GM23248 (cell line): ENCODE data around the gene DYRK1A. TPM values are rescaled to one million over a fixed set of nuclear protein-coding genes. Genes with fewer than 3 reads are reported as not detected.

Source experiments
- DNase-seq: peaks from one replicate; pipeline ENCODE4 v3.0.0-alpha.2; 2015
- H2AFZ ChIP-seq: fragments of 200-600 bp; sonication (generic); 2 replicates; pipeline ENCODE4 v1.6.1; 2016; ENCODE audit warnings: antibody characterized with exemption
- H3F3A ChIP-seq: fragments of 200-600 bp; sonication (generic); 2 replicates; pipeline ENCODE4 v1.6.1; 2016; ENCODE audit warnings: mild to moderate bottlenecking, antibody characterized with exemption, mixed run types; ENCODE audit not compliant: insufficient read depth
- H3K27ac ChIP-seq: fragments of 200-600 bp; sonication (generic); 2 replicates; pipeline ENCODE4 v1.5.1; 2016; ENCODE audit warnings: mild to moderate bottlenecking
- H3K27me3 ChIP-seq: fragments of 200-600 bp; sonication (generic); replicated peaks from 2 replicates; pipeline ENCODE4 v1.6.1; 2016; ENCODE audit warnings: mild to moderate bottlenecking; ENCODE audit not compliant: insufficient read depth
- H3K36me3 ChIP-seq: fragments of 200-600 bp; sonication (generic); 2 replicates; pipeline ENCODE4 v1.6.1; 2016; ENCODE audit warnings: low read depth, mild to moderate bottlenecking
- H3K4me1 ChIP-seq: fragments of 200-600 bp; sonication (generic); 2 replicates; pipeline ENCODE4 v1.6.1; 2016; ENCODE audit warnings: mild to moderate bottlenecking; ENCODE audit not compliant: insufficient read depth
- H3K4me2 ChIP-seq: fragments of 200-600 bp; sonication (generic); one replicate; pipeline ENCODE4 v1.6.1; 2016; ENCODE audit warnings: mild to moderate bottlenecking; ENCODE audit not compliant: unreplicated experiment
- H3K4me3 ChIP-seq: fragments of 200-600 bp; sonication (generic); 2 replicates; pipeline ENCODE4 v1.5.1; 2016; ENCODE audit warnings: mild to moderate bottlenecking
- H3K79me2 ChIP-seq: fragments of 200-600 bp; sonication (generic); 2 replicates; pipeline ENCODE4 v1.6.1; 2016; ENCODE audit warnings: mild to moderate bottlenecking; ENCODE audit not compliant: insufficient read depth
- H3K9ac ChIP-seq: fragments of 200-600 bp; sonication (generic); 2 replicates; pipeline ENCODE4 v1.6.1; 2016; ENCODE audit warnings: mild to moderate bottlenecking
- H3K9me2 ChIP-seq: fragments of 200-600 bp; sonication (generic); 2 replicates; pipeline ENCODE4 v1.6.1; 2016; ENCODE audit warnings: mixed run types, mild to moderate bottlenecking, moderate library complexity; ENCODE audit not compliant: insufficient read depth
- H3K9me3 ChIP-seq: fragments of 200-600 bp; sonication (generic); one replicate; pipeline ENCODE4 v1.6.1; 2017; ENCODE audit warnings: low read depth
- H4K20me1 ChIP-seq: fragments of 200-600 bp; sonication (generic); 2 replicates; pipeline ENCODE4 v1.6.0; 2016; ENCODE audit not compliant: insufficient read depth
- EZH2 ChIP-seq: fragments of 200-600 bp; sonication (generic); IDR thresholded peaks from 2 replicates; pipeline ENCODE4 v1.6.1; 2018; ENCODE audit warnings: antibody characterized with exemption, mild to moderate bottlenecking; ENCODE audit not compliant: insufficient read depth, poor library complexity, severe bottlenecking
- EZH2phosphoT487 ChIP-seq: fragments of 200-600 bp; sonication (generic); IDR thresholded peaks from 2 replicates; pipeline ENCODE4 v1.6.1; 2018; ENCODE audit warnings: antibody characterized with exemption, moderate library complexity, mild to moderate bottlenecking, low read depth; ENCODE audit not compliant: insufficient read depth
- WGBS, 2 experiments: methylation state at CpG; one replicate each; pipeline ENCODE4 v1.1.6; 2015 to 2017; ENCODE audit warnings: low lambda C conversion rate in 2 of 2, low coverage in 1 of 2; ENCODE audit errors: missing lambda C conversion rate in 2 of 2; 5-methylcytosine and 5-hydroxymethylcytosine counted together
- in situ Hi-C: fragments of 300-500 bp; cut with MboI; formaldehyde crosslinking; loops from 2 replicates; pipeline ENCODE4 v1.15.0; 2020
- polyA plus RNA-seq: library from polyadenylated mRNA; unstranded; fragments of >200 nt; fragmentation: Nextera tagmentation; extraction: Ambion mirVana; gene quantifications from 2 replicates; pipeline ENCODE4 v1.2.1, GENCODE V29; 2016
- total RNA-seq: library from RNA; depleted of rRNA; stranded (reverse); fragments of >200 nt; shearing (Covaris generic); gene quantifications from 2 replicates; pipeline ENCODE4 v1.2.3, GENCODE V29; 2014

The DYRK1A gene
- total and polyA plus RNA-seq, 2 experiments from 2014 or later: 2.5 to 41.3 TPM

DNA sequence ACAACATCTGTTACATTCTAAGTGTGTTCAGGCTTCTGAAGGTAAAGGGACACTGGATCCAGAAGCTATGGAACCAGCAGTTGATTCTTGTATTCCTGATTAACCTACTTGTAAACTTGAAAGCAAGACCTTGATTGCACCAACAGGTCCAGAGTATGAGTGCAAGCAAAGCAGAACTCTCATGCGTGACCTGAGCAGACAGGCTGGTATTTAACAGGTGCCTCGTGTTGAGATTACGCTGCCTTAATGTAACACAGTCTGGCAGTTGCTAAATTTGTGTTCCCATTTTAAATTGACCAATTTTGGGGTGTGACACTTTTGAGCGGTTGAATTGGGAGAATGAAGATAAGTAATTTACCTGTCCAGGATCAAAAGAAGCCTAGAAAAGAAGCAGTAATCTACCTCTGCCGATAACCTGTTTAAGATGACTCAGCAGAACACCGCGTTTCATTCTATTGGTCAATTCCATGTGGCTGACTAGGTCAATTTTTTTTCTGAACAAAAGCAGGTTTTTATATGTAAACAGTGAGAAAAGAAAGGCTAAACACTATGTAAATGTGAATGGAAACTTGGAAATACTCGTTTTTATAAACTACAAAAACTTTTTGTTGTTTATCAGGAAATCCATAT is 147.6 kb downstream of the DYRK1A start:
- no peak for TF ChIP-seq EZH2phosphoT487
- no peak for TF ChIP-seq EZH2
- H3K9me2 ChIP-seq: no peaks in the 10 kb centered on the region
- in situ Hi-C loops: no loop called here
- H3K4me2 ChIP-seq: no peak overlapping the region
- no peak overlapping the region for H2AFZ ChIP-seq
- H3K79me2 ChIP-seq: peaks cover 54% of the 10 kb centered on the region
- H3K27ac ChIP-seq: no peak overlapping the region
- WGBS, 2 experiments: 83 to 87% methylated on average over 8 of the region's 8 CpGs
- H3K27me3 ChIP-seq: no peaks in the 10 kb centered on the region
- no peaks in the 10 kb centered on the region for H4K20me1 ChIP-seq
- peaks cover 56% of the 10 kb centered on the region for H3K36me3 ChIP-seq
- no peak for DNase-seq
- H3K9ac ChIP-seq: no peak overlapping the region
- H3F3A ChIP-seq: no peaks in the 10 kb centered on the region
- H3K4me3 ChIP-seq: no peak overlapping the region
- H3K9me3 ChIP-seq: no peaks in the 10 kb centered on the region
- H3K4me1 ChIP-seq: peaks cover 10% of the 10 kb centered on the region

DNA sequence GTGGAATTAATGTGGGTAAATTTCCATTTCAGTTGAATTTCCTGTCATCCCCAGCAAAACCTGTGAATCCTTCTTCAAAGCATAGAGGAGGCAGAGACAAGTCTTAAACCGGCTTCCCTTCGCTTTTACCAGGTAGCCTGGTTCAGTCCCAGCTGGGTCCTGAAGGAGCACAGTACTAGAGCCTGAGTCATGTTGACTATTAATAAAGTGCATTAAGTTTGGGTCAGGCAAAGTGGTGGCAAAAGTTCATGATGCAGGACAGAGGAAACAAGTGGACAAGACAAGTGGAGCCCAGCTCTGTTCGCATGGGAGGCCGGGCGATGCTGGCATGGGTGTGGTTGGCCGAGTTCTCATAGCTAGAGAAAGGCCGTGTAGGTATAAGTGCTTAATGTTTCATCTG is 150.4 kb downstream of the DYRK1A start:
- no peaks in the 10 kb centered on the region for H3F3A ChIP-seq
- in situ Hi-C loops: no loop called here
- no peaks in the 10 kb centered on the region for H3K27me3 ChIP-seq
- H3K4me1 ChIP-seq: no peaks in the 10 kb centered on the region
- TF ChIP-seq EZH2phosphoT487 (no peak), EZH2 (no peak)
- H3K9me3 ChIP-seq: no peaks in the 10 kb centered on the region
- no peak overlapping the region for H3K4me2 ChIP-seq
- no peaks in the 10 kb centered on the region for H3K9me2 ChIP-seq
- H4K20me1 ChIP-seq: no peaks in the 10 kb centered on the region
- WGBS, 2 experiments: 96 to 99% methylated on average over 7 of the region's 7 CpGs
- H3K4me3 ChIP-seq: no peak overlapping the region
- H3K27ac ChIP-seq: no peak overlapping the region
- no peak for DNase-seq
- peaks cover 34% of the 10 kb centered on the region for H3K36me3 ChIP-seq
- no peak overlapping the region for H2AFZ ChIP-seq
- H3K79me2 ChIP-seq: peaks cover 32% of the 10 kb centered on the region
- no peak overlapping the region for H3K9ac ChIP-seq

DNA sequence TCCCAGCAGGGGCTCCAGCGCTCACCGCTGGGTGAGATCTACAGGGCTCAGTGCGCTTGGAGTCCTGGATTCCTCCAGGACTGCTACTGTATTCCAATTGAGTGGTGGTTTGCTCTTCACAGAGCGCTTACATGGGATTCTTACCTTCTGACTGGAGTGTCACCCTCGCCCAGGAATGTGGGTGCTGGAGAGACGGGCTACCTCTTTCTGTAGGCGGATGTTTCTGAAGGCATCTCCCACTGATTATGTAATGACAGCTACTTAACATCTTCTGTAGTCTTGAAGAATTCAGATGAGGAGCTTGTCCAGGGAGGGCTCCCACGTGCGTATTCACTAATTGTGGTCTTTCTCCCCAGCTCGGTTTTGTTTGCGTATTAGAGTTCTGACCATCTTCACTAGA is 154.2 kb downstream of the DYRK1A start:
- no peak overlapping the region for H3K27ac ChIP-seq
- no peaks in the 10 kb centered on the region for H3K4me1 ChIP-seq
- H3K4me3 ChIP-seq: no peak overlapping the region
- no peaks in the 10 kb centered on the region for H3K9me3 ChIP-seq
- no peaks in the 10 kb centered on the region for H3K9me2 ChIP-seq
- no peak overlapping the region for H3K4me2 ChIP-seq
- 0 out of 2 replicates have a peak, but pooled peaks cover 7% of the 10 kb centered on the region for H3K79me2 ChIP-seq
- TF ChIP-seq EZH2: no peak
- TF ChIP-seq EZH2phosphoT487: no peak
- no peaks in the 10 kb centered on the region for H3F3A ChIP-seq
- H3K27me3 ChIP-seq: no peaks in the 10 kb centered on the region
- 91 to 95% methylated on average over 11 of the region's 11 CpGs for WGBS, 2 experiments
- DNase-seq: no peak
- H4K20me1 ChIP-seq: no peaks in the 10 kb centered on the region
- H3K36me3 ChIP-seq: 0 out of 2 replicates have a peak, but pooled peaks cover 7% of the 10 kb centered on the region
- in situ Hi-C loops: no loop called here
- no peak overlapping the region for H2AFZ ChIP-seq
- H3K9ac ChIP-seq: no peak overlapping the region

DNA sequence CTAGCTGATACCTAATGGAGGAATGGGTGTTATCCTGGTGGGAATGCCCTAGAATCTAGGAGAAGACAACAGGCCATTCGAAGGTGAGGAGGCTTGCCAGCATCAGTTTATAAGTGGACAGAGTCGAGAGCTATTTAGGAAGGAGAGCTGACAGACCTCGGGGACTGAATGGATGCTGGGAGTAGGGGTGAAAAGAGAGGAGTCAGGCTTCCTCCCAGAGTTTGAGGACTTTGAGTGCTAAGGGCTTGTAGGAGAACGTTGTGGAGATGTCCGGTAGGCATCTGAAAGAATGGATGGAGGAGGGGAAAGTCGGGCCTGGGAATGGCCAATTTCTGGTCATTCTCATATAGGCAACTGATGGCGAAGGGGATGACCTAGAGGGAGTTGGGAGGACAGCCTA is 155.1 kb downstream of the DYRK1A start:
- Histone ChIP-seq H3K9ac (no peak overlapping the region), H3K27me3 (no peaks in the 10 kb centered on the region), H3K4me3 (no peak overlapping the region), H3F3A (no peaks in the 10 kb centered on the region), H3K9me2 (no peaks in the 10 kb centered on the region), H3K36me3 (0 out of 2 replicates have a peak, but pooled peaks cover 7% of the 10 kb centered on the region), H3K9me3 (no peaks in the 10 kb centered on the region), H4K20me1 (no peaks in the 10 kb centered on the region), H3K79me2 (0 out of 2 replicates have a peak, but pooled peaks cover 4% of the 10 kb centered on the region), H2AFZ (no peak overlapping the region), H3K4me1 (no peaks in the 10 kb centered on the region), H3K27ac (no peak overlapping the region), H3K4me2 (no peak overlapping the region)
- 84 to 89% methylated on average over 7 of the region's 7 CpGs for WGBS, 2 experiments
- TF ChIP-seq EZH2 (no peak), EZH2phosphoT487 (no peak)
- DNase-seq: no peak
- in situ Hi-C loops: no loop called here
